Aorta (tissue), 5 donors: ENCODE results near the gene LZTFL1. TPM values are rescaled to one million over a fixed set of nuclear protein-coding genes. Genes with fewer than 3 reads are reported as not detected.

ENCODE experiments used
- ATAC-seq: fragments of 200-7000 bp; cut with Tn5 transposase; one replicate; pipeline ENCODE4 v1.9.1; 2022; ENCODE audit warnings: moderate library complexity; ENCODE audit not compliant: low FRiP score
- DNase-seq, 2 donors: peaks; one replicate each; pipeline ENCODE4 v3.0.0-alpha.2; 2020
- H3K27ac ChIP-seq, 2 donors: one replicate each; pipeline ENCODE4 v1.5.1; 2013; ENCODE audit warnings: low read length in 2 of 2, mild to moderate bottlenecking in 2 of 2, moderate library complexity in 2 of 2, control low read depth in 1 of 2, inconsistent platforms in 1 of 2, low read depth in 1 of 2
- H3K27me3 ChIP-seq, 2 donors: one replicate each; pipeline ENCODE4 v1.6.1; 2013; ENCODE audit warnings: control low read depth in 1 of 2, low read length in 1 of 2, mild to moderate bottlenecking in 1 of 2, moderate library complexity in 1 of 2; ENCODE audit not compliant: insufficient read depth in 2 of 2, control insufficient read depth in 1 of 2
- H3K36me3 ChIP-seq, 2 donors: one replicate each; pipeline ENCODE4 v1.6.1; 2013; ENCODE audit warnings: control low read depth in 1 of 2, low read length in 1 of 2, mild to moderate bottlenecking in 1 of 2; ENCODE audit not compliant: insufficient read depth in 2 of 2, control insufficient read depth in 1 of 2
- H3K4me1 ChIP-seq, 2 donors: one replicate each; pipeline ENCODE4 v1.6.1; 2013; ENCODE audit warnings: low read length in 2 of 2, control low read depth in 1 of 2, mild to moderate bottlenecking in 1 of 2, moderate library complexity in 1 of 2; ENCODE audit not compliant: insufficient read depth in 2 of 2, control insufficient read depth in 1 of 2
- H3K4me3 ChIP-seq, 2 donors: one replicate each; pipeline ENCODE4 v1.5.1; 2013; ENCODE audit warnings: low read length in 2 of 2, control low read depth in 1 of 2, mild to moderate bottlenecking in 1 of 2
- H3K9me3 ChIP-seq: one replicate; pipeline ENCODE4 v1.6.1; 2013; ENCODE audit warnings: mild to moderate bottlenecking, low read length; ENCODE audit not compliant: control insufficient read depth
- WGBS, 2 donors: extraction: QIAGEN DNeasy Blood & Tissue Kit; methylation state at CpG; one replicate each; pipeline ENCODE4 v1.1.7; 2013; 5-methylcytosine and 5-hydroxymethylcytosine counted together
- intact Hi-C, 2 donors: fragments of 100-400 bp; cut with DNase I; formaldehyde crosslinking; loops; one replicate each; pipeline versions ENCODE4 v1.14.2 to v1.15.0; 2022
- long read RNA-seq, 2 donors: library from polyadenylated mRNA; unstranded; transcript quantifications; one replicate each; pipeline ENCODE4 v2.0.0, GENCODE V29; 2020 to 2021
- polyA plus RNA-seq, 2 donors: library from polyadenylated mRNA; stranded (reverse); fragments of 200-250 nt; gene quantifications; one replicate each; pipeline ENCODE4 v1.2.3, GENCODE V29; 2013
- total RNA-seq, 2 donors: library from RNA; stranded (reverse); fragmentation: NEBNext Ultra II Directional; extraction: Animal tissue kit (Norgen Biotek cat#: 25700); gene quantifications; one replicate each; pipeline ENCODE4 v1.2.1, GENCODE V29; 2021
- donor health status: healthy with polysubstance abuse.
- donor health status: Bipolar disorder and iron deficiency.
- donor health status: DM: no; HTN: no; CAD: no.
- donor health status: DM: no; HTN: no; CAD: no.
- donor health status: DM: yes; HTN: yes; CAD: no.

The LZTFL1 gene
- total RNA-seq = 10 to 100 TPM in 1 of 2 donors, 1 to 10 TPM in 1; 9.8 to 16.3 TPM
- 10 to 100 TPM; 10.9 to 11.3 TPM for polyA plus RNA-seq
- long read RNA-seq, donor 1, full-length matches to known transcripts = 8 of 9 reads
- long read RNA-seq, donor 1, partial matches to known transcripts = 0 of 9 reads
- long read RNA-seq, donor 1, other reads (novel, unspliced or antisense) = 1 of 9 reads
- long read RNA-seq, donor 2, full-length matches to known transcripts = 7 of 7 reads
- long read RNA-seq, donor 2, partial matches to known transcripts = 0 of 7 reads
- long read RNA-seq, donor 2, other reads (novel, unspliced or antisense) = 0 of 7 reads

- 3% methylated on average over 49 of the region's 49 CpGs for WGBS, 2 donors
- Histone ChIP-seq H3K4me1 (no peaks in the 10 kb centered on the region), H3K4me3 (peak within 1 kb of the TSS; percentile 42 to 75), H3K27me3 (no peaks in the 10 kb centered on the region), H3K27ac (no peak within 1 kb of the TSS), H3K9me3 (no peaks in the 10 kb centered on the region), H3K36me3 (peaks cover 0 to 4% of the 10 kb centered on the region in 2 donors)
- intact Hi-C loops = loop anchor here in 1 of 2 donors (2.0 kb wide), 1 partner anchor 237 kb away; no protein-coding TSS in a partner anchor
- DNase-seq (peak; percentile 93 to 96), ATAC-seq (peak; percentile 96)
Measured at GRCh38 chr3:45841757-45842491, at the start of gene LZTFL1. TSS of gene LZTFL1 (minus strand) at chr3:45842119. CDS start at chr3:45841991, 128 bp downstream.

DNA sequence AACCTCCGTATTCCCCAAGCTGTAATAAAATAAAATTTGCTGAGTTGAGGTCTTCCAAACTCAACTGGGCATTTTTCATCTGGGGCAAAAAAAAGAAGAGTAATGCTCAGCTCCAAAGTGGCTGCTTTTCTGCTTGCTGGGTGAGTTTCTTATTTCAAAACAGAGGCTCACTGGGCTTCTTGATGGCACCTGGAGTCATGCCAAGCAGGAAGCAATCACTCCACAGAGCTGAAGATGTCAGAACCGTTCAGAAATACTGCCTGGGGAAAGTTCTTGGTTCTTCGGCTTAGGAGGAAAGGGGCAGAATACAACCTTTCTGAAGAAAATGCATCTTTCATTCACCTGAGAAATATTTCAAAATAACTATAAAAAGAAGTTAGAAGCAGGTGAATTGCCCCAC, 48.5 kb upstream of the LZTFL1 start:
- Histone ChIP-seq H3K27ac (no peak overlapping the region), H3K9me3 (no peaks in the 10 kb centered on the region), H3K4me1 (no peaks in the 10 kb centered on the region), H3K36me3 (no peaks in the 10 kb centered on the region), H3K27me3 (no peaks in the 10 kb centered on the region), H3K4me3 (no peak overlapping the region)
- WGBS, 2 donors = 26 to 29% methylated on average over 3 of the region's 3 CpGs
- intact Hi-C loops = no loop called here
- ATAC-seq (no peak), DNase-seq (no peak)

DNA sequence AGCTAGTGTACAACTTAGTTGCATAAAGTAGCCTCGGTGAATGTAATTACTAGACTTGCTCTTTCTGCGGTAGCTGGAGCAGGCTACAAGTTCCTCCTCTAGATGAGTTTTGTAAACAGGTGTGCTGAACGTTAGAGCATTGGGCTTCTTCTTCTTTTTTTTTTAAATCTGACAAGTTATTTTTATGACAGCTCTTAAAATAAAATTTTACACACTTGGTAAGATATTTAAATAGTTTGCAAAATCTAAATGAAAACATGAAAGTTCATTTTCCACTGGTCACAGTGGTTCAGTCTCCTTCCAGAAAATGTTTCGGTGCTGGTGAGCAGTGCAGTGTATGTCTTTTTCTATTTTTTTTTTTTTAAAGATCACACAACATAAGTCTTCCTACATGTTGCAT, 47.4 kb upstream of the LZTFL1 start:
- Histone ChIP-seq H3K9me3 (no peaks in the 10 kb centered on the region), H3K36me3 (no peaks in the 10 kb centered on the region), H3K27me3 (no peaks in the 10 kb centered on the region), H3K4me3 (no peak overlapping the region), H3K4me1 (no peaks in the 10 kb centered on the region), H3K27ac (no peak overlapping the region)
- no peak for ATAC-seq
- intact Hi-C loops = no loop called here
- no peak for DNase-seq
- 73 to 74% methylated on average over 4 of the region's 4 CpGs for WGBS, 2 donors

GRCh38 chr3:45887759-45888511, 46.0 kb upstream of the LZTFL1 start:
- no peaks in the 10 kb centered on the region for H3K27me3 ChIP-seq
- intact Hi-C loops = no loop called here
- H3K9me3 ChIP-seq = no peaks in the 10 kb centered on the region
- ATAC-seq (no peak), DNase-seq (no peak)
- H3K4me1 ChIP-seq = no peaks in the 10 kb centered on the region
- no peak overlapping the region for H3K4me3 ChIP-seq
- WGBS, 2 donors = 60 to 74% methylated on average over 7 of the region's 7 CpGs
- no peak overlapping the region for H3K27ac ChIP-seq
- no peaks in the 10 kb centered on the region for H3K36me3 ChIP-seq

DNA sequence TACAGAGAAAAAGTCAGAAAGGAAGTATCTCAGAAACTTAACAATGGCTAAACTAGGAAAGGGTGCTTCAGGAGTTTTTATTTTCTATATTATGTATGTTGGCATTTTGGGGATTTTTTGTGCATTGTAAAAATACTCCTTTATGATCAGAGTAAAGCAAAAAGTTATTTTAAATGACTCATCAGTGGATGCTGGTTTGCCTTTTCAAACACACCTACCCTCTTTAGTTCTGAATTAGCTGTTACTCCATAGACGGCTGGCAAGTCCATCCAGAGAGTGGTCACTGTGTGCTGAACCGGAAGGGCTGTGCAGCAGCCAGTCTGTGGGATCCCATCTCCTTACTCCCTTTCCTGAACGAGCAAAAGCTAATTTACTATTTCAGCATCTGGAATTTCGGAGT, 45.4 kb upstream of the LZTFL1 start:
- DNase-seq (no peak), ATAC-seq (no peak)
- intact Hi-C loops = no loop called here
- Histone ChIP-seq H3K36me3 (no peaks in the 10 kb centered on the region), H3K9me3 (no peaks in the 10 kb centered on the region), H3K4me1 (no peaks in the 10 kb centered on the region), H3K4me3 (no peak overlapping the region), H3K27me3 (no peaks in the 10 kb centered on the region), H3K27ac (no peak overlapping the region)
- 77 to 78% methylated on average over 4 of the region's 4 CpGs for WGBS, 2 donors

DNA sequence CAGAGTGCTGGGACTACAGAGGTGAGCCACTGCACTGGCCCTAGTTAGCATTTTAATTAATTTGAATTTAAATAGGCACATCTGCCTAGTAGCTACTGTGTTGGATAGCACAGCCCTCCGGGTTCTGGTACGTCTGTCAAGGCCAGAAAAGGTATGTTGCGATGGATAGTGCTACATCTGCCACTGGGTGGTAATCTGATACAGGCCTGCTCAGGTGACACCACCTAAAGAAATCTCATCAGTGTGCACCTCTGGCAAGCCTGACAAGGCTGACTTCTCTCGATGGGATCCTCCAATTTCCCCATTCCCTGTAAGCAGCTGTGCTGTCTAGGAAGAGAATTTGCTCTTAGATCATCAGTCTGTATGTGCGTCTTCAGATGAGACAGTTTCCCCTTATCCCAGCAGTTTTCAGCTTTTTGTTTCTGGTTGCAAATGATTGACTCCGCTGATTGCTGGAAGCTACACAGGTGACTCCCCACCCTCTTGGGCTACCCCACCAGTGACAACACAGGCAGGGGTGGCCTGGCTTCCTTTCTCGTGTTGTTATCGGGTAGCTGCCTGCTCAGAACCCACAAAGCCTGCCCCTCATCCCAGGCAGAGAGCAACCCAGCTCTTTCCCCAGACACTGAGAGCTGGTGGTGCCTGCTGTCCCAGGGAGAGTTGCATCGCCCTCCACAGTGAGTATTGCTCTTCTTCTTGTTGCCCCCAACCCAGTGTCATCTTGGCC, 44.2 kb upstream of the LZTFL1 start, which contains the start of gene CCR9:
TSS of gene CCR9 (plus strand) at position 565 of the 727 bp plus-strand sequence. CDS start 8,391 bp downstream, outside the sequence.
- H3K36me3 ChIP-seq = no peaks in the 10 kb centered on the region
- H3K27me3 ChIP-seq = no peaks in the 10 kb centered on the region
- no peak within 1 kb of the TSS for H3K4me3 ChIP-seq
- H3K27ac ChIP-seq = no peak within 1 kb of the TSS
- H3K9me3 ChIP-seq = no peaks in the 10 kb centered on the region
- no peak for ATAC-seq
- no peak for DNase-seq
- intact Hi-C loops = no loop called here
- H3K4me1 ChIP-seq = no peaks in the 10 kb centered on the region
- WGBS, 2 donors = 79 to 81% methylated on average over 9 of the region's 9 CpGs

DNA sequence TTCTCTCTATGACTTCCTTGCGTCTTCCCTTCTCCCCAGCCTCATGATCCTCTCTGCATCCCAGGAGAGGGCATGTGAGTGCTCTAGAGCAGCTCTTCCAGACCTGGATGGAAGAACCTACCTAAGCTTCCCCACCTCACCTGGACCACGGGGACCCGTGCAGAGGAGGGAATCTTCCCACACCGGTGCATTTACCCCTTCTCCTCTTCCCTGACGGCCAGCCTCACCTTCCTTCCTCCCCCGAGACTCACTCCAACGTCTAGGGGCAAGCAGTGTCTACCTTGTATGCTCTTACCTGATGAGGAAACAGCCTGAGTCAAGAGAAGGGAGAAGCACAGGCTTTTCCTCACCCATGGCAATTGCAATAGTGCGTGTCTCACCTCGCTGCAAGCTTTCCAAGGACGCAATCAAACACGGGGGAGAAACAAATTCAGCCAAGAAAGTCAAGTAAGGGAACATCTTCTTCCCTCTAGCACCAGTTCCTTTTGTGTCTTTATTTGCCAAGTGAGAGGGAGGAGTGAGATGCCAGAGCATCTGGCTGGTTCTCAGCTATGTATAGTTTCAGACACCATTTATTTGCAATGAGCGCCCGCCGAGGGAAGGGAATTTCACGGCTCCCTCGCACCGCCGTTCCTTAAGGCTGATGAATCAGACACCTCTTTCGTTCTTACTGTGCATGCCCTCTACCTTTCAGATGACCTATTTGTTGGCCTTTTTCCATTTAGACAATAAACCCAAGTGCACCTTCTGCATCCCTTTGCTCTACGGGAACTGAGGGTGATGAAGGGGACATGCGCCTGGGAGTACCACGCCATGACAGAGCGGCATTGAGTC, 42.7 kb upstream of the LZTFL1 start:
- Histone ChIP-seq H3K27ac (no peak overlapping the region), H3K36me3 (no peaks in the 10 kb centered on the region), H3K4me1 (no peaks in the 10 kb centered on the region), H3K9me3 (no peaks in the 10 kb centered on the region), H3K27me3 (no peaks in the 10 kb centered on the region), H3K4me3 (no peak overlapping the region)
- DNase-seq (no peak), ATAC-seq (no peak)
- intact Hi-C loops = no loop called here
- WGBS, 2 donors = 85 to 88% methylated on average over 23 of the region's 23 CpGs
